ENCODE measurements around the gene YBX2.
"Not testable (repeated sequence)": the region's sequence is repeated elsewhere in the genome, so short reads cannot be mapped to it uniquely, and the experiment has no call there.

Gene YBX2

DNA sequence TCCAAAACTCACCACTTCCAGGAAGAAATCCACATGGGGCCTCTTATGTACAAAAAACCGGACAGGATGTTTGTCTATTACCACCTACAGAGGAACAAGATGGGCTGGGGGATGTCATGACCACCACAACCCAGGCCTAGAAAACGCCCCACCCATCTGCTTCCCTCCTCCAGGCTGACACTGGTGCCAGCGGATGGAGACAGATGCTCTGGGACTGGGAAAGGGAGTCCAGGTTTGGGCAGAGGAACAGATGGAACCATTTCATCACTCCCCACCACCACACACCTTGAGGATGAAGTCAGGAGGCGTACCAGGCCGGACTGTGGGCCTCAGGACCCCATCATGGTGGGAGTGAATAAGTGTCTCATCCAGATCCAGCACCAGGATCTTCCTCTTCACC lies 47.7 kb downstream of the YBX2 start:
- ATAC-seq, result no peak
- TF ChIP-seq ZNF565 (CRISPR knock-in tag; conservative IDR thresholded peaks at IDR 0.05; ENCODE audit: low read depth) (no peak), SNAI2 (CRISPR knock-in tag; IDR thresholded peaks at IDR 0.05) (no peak), TOX (CRISPR knock-in tag; IDR thresholded peaks at IDR 0.05; ENCODE audit: borderline replicate concordance) (no peak), ESRRG (CRISPR knock-in tag; IDR thresholded peaks at IDR 0.05) (no peak), GLIS3 (CRISPR knock-in tag; IDR thresholded peaks at IDR 0.05) (no peak), TCF4 (CRISPR knock-in tag; IDR thresholded peaks at IDR 0.05; ENCODE audit: borderline replicate concordance) (no peak), PPARA (CRISPR knock-in tag; IDR thresholded peaks at IDR 0.05; ENCODE audit: borderline replicate concordance) (no peak), CSDC2 (CRISPR knock-in tag; IDR thresholded peaks at IDR 0.05) (no peak), ISL1 (CRISPR knock-in tag; IDR thresholded peaks at IDR 0.05) (no peak)
- TF ChIP-seq, protein P1, sequence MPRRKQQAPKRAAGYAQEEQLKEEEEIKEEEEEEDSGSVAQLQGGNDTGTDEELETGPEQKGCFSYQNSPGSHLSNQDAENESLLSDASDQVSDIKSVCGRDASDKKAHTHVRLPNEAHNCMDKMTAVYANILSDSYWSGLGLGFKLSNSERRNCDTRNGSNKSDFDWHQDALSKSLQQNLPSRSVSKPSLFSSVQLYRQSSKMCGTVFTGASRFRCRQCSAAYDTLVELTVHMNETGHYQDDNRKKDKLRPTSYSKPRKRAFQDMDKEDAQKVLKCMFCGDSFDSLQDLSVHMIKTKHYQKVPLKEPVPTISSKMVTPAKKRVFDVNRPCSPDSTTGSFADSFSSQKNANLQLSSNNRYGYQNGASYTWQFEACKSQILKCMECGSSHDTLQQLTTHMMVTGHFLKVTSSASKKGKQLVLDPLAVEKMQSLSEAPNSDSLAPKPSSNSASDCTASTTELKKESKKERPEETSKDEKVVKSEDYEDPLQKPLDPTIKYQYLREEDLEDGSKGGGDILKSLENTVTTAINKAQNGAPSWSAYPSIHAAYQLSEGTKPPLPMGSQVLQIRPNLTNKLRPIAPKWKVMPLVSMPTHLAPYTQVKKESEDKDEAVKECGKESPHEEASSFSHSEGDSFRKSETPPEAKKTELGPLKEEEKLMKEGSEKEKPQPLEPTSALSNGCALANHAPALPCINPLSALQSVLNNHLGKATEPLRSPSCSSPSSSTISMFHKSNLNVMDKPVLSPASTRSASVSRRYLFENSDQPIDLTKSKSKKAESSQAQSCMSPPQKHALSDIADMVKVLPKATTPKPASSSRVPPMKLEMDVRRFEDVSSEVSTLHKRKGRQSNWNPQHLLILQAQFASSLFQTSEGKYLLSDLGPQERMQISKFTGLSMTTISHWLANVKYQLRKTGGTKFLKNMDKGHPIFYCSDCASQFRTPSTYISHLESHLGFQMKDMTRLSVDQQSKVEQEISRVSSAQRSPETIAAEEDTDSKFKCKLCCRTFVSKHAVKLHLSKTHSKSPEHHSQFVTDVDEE (CRISPR knock-in tag; IDR thresholded peaks at IDR 0.05), result no peak

DNA sequence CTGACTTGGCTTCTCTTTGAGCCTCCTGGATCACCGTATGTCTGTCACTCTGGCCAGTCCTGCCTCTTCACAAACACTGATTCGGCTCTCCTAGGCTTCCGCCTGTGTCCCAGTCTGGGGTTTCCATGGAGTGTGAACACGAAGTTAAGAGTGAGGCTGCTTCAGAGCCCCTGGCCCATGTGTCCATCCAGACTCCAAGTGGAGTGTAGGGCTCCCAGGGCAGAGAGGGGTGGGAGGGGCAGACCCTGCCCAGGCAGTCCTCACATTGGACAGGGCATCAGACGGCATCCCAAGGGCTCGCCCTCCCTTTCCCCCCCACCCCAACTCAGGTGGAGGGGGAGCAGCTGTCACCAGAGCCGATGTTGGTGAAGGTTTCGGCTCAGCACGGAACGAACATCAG lies 50.6 kb downstream of the YBX2 start:
- ATAC-seq, result not testable (repeated sequence)

DNA sequence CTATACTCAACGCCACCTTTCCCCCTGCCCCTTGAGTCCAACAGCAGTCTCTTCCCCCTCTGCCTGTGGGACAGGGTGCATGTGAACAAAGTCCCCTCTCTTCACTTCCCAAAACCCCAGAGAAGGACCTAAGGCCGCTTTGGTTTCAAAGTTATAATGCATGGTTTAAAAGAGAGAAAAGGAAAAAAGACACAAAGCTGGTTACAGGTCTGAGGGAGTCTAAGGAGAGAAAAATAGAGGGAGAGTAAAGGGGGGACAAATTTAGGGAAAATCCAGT lies 51.0 kb downstream of the YBX2 start:
- ATAC-seq, result no peak
- TF ChIP-seq, protein P2, sequence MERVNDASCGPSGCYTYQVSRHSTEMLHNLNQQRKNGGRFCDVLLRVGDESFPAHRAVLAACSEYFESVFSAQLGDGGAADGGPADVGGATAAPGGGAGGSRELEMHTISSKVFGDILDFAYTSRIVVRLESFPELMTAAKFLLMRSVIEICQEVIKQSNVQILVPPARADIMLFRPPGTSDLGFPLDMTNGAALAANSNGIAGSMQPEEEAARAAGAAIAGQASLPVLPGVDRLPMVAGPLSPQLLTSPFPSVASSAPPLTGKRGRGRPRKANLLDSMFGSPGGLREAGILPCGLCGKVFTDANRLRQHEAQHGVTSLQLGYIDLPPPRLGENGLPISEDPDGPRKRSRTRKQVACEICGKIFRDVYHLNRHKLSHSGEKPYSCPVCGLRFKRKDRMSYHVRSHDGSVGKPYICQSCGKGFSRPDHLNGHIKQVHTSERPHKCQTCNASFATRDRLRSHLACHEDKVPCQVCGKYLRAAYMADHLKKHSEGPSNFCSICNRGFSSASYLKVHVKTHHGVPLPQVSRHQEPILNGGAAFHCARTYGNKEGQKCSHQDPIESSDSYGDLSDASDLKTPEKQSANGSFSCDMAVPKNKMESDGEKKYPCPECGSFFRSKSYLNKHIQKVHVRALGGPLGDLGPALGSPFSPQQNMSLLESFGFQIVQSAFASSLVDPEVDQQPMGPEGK (CRISPR knock-in tag; IDR thresholded peaks at IDR 0.05; ENCODE audit: borderline replicate concordance), result no peak
- TF ChIP-seq ZNF565 (CRISPR knock-in tag; conservative IDR thresholded peaks at IDR 0.05; ENCODE audit: low read depth), result no peak

DNA sequence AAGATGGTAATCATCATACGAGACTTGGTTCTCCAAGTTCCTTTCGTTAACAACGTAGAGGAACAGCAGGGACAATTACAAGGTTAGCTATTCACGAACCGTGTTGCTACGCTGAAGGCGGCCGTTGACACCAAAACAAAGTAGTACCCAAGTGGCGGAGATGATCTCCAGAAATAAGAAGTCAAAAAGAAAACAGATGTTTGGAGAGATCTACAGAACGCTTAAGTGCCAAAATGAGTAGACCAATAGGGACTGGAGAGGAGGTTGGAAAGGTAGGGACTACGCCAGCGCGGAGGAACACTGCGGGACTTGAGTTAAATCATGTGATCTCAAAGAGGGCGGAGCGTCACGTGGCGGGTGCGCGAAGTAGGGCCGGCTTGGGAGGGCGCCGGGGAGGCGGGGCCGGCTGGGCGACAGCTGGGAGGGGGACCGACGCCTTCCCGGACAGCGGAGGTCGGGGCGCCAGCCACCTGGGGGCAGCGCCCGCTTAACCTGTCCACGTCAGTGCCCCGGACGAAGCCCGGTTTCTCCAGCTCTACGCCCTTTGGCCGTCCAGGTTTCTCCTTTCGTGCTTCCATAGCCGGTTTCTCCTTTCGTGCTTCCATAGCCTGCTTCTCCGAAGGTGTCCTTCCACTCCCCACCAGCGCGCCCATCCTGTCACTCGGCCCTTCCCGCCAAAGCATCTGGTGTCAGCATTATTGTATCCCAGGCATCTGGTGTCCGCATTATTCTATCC lies 51.6 kb downstream of the YBX2 start:
- peak; percentile 36 for ATAC-seq
- TF ChIP-seq, protein P2 (CRISPR knock-in tag; IDR thresholded peaks at IDR 0.05; ENCODE audit: borderline replicate concordance), result peak; percentile 83
- TF ChIP-seq TOX (CRISPR knock-in tag; IDR thresholded peaks at IDR 0.05; ENCODE audit: borderline replicate concordance), result no peak
- peak; percentile 10; the same call in 1 of the 2 replicates for TF ChIP-seq TCF4 (CRISPR knock-in tag; IDR thresholded peaks at IDR 0.05; ENCODE audit: borderline replicate concordance)
- 0 out of 2 replicates have a peak, but pooled peaks have one; percentile 28 for TF ChIP-seq GLIS3 (CRISPR knock-in tag; IDR thresholded peaks at IDR 0.05)
- TF ChIP-seq, protein P3, sequence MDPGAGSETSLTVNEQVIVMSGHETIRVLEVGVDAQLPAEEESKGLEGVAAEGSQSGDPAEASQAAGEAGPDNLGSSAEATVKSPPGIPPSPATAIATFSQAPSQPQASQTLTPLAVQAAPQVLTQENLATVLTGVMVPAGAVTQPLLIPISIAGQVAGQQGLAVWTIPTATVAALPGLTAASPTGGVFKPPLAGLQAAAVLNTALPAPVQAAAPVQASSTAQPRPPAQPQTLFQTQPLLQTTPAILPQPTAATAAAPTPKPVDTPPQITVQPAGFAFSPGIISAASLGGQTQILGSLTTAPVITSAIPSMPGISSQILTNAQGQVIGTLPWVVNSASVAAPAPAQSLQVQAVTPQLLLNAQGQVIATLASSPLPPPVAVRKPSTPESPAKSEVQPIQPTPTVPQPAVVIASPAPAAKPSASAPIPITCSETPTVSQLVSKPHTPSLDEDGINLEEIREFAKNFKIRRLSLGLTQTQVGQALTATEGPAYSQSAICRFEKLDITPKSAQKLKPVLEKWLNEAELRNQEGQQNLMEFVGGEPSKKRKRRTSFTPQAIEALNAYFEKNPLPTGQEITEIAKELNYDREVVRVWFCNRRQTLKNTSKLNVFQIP (CRISPR knock-in tag; IDR thresholded peaks at IDR 0.05; ENCODE audit: borderline replicate concordance, low read depth), result peak; percentile 81; the same call in 1 of the 2 replicates

DNA sequence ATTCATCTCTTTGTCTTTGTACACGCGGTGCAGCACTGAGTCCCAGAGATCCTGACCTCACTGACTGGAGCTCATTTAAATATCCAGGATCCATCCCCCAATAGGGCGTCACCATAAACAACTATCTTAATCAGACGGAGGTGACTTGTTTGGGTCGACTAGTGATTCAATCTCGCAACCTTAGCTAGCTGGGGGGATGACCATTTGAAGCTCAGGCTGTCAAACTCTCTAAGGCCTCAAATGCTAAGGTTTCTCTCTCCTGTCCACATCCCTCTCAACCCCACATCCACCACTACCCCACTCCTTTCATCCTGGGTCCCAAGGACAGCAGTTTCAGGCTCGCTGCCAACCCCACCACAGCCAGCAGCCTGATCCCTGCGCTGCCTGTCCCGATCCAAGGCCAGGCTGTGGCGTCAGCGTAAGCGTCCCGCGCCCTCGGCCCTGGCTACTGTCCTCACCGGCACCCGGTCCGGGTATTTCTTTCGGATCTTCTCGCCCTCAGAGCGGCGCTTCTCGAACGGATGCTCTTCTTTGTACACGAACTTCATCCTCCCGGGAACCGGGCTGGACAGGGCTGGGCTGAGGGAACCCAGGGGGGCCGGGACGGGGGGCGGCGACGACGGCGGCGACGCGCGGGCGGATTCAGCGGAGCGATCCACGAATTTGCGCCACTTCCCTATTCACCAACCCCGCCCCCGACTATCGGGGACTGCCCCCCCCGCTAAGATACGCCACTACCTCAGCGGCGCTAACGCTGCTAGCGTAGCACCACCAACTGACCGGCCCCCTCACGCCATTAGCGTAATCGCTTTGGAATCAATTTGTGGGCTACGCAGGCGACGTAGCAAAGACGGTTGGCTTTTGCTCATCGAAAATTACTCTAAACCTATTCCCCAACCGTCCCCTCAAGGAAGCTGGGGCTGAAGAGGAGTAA lies 52.4 kb downstream of the YBX2 start, which contains the start of gene GABARAP:
Gene GABARAP (minus strand): TSS at position 667 of the 934 bp plus-strand sequence. CDS start 119 bp downstream, at position 548.
- no peak for TF ChIP-seq TCF4 (CRISPR knock-in tag; IDR thresholded peaks at IDR 0.05; ENCODE audit: borderline replicate concordance)
- TF ChIP-seq CSDC2 (CRISPR knock-in tag; IDR thresholded peaks at IDR 0.05), result 0 out of 2 replicates have a peak, but pooled peaks have one; percentile 54
- no peak for TF ChIP-seq RARB (CRISPR knock-in tag; IDR thresholded peaks at IDR 0.05)
- no peak for TF ChIP-seq ZNF8 (CRISPR knock-in tag; IDR thresholded peaks at IDR 0.05)
- TF ChIP-seq, protein P3 (CRISPR knock-in tag; IDR thresholded peaks at IDR 0.05; ENCODE audit: borderline replicate concordance, low read depth), result no peak
- no peak for TF ChIP-seq ESRRG (CRISPR knock-in tag; IDR thresholded peaks at IDR 0.05)
- TF ChIP-seq, protein P2 (CRISPR knock-in tag; IDR thresholded peaks at IDR 0.05; ENCODE audit: borderline replicate concordance), result peak; percentile 85; the same call in 1 of the 2 replicates
- TF ChIP-seq, protein P4, sequence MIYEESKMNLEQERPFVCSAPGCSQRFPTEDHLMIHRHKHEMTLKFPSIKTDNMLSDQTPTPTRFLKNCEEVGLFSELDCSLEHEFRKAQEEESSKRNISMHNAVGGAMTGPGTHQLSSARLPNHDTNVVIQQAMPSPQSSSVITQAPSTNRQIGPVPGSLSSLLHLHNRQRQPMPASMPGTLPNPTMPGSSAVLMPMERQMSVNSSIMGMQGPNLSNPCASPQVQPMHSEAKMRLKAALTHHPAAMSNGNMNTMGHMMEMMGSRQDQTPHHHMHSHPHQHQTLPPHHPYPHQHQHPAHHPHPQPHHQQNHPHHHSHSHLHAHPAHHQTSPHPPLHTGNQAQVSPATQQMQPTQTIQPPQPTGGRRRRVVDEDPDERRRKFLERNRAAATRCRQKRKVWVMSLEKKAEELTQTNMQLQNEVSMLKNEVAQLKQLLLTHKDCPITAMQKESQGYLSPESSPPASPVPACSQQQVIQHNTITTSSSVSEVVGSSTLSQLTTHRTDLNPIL (CRISPR knock-in tag; IDR thresholded peaks at IDR 0.05; ENCODE audit: low read depth), result no peak

More for the DNA sequence above, 52.4 kb downstream of the YBX2 start, which contains the start of gene GABARAP:
- peak; percentile 16 for ATAC-seq

Measured in SK-N-SH treated with all-trans-retinoic acid at 6 μM for 48 hours (cell line).